WTC11 (cell line): ENCODE results near the gene FNBP1L. TPM values are rescaled to one million over a fixed set of nuclear protein-coding genes. Genes with fewer than 3 reads are reported as not detected.

Experiments
- ATAC-seq: fragments of 200-7000 bp; cut with Tn5 transposase; 2 replicates; pipeline ENCODE4 v1.10.0; 2021; ENCODE audit warnings: mild to moderate bottlenecking, moderate library complexity
- CTCF ChIA-PET: fragments of 300-600 bp; sonication (Branson Sonifier 250); formaldehyde crosslinking; loops from one replicate; lab custom pipeline; 2021; ENCODE audit warnings: antibody characterized with exemption; lab: Charles Lee
- POLR2A ChIA-PET: fragments of 350-600 bp; sonication (Branson Sonifier 250); formaldehyde crosslinking; loops from one replicate; lab custom pipeline; 2021; ENCODE audit warnings: antibody characterized with exemption; lab: Charles Lee
- DNase-seq: peaks from one replicate; pipeline ENCODE4 v3.0.0; 2021; ENCODE audit warnings: low spot score
- H3K27ac Mint-ChIP-seq: 2 replicates; pipeline ENCODE4 v1.8.0; 2021; ENCODE audit warnings: mixed read lengths
- H3K27me3 Mint-ChIP-seq: 2 replicates; pipeline ENCODE4 v1.8.0; 2021; ENCODE audit warnings: low read depth, mild to moderate bottlenecking, moderate library complexity, mixed read lengths
- H3K36me3 Mint-ChIP-seq: 2 replicates; pipeline ENCODE4 v1.8.0; 2021; ENCODE audit warnings: mixed read lengths
- H3K4me1 Mint-ChIP-seq: 2 replicates; pipeline ENCODE4 v1.8.0; 2022; ENCODE audit warnings: mixed read lengths
- H3K4me3 Mint-ChIP-seq: 2 replicates; pipeline ENCODE4 v1.8.0; 2021; ENCODE audit warnings: mild to moderate bottlenecking, moderate library complexity, mixed read lengths
- H3K9me3 Mint-ChIP-seq: 2 replicates; pipeline ENCODE4 v1.8.0; 2021; ENCODE audit warnings: mixed read lengths
- CBFB ChIP-seq: sonication (generic); formaldehyde crosslinking; IDR thresholded peaks from 2 replicates; pipeline ENCODE4 v1.8.1; 2022; ENCODE audit warnings: mild to moderate bottlenecking, low read depth, missing genetic modification reagents
- ELF4 ChIP-seq: sonication (generic); formaldehyde crosslinking; IDR thresholded peaks from 2 replicates; pipeline ENCODE4 v1.8.1; 2022; ENCODE audit warnings: low read depth, mild to moderate bottlenecking, moderate library complexity, missing genetic modification reagents
- FOXP4 ChIP-seq: sonication (generic); formaldehyde crosslinking; IDR thresholded peaks from 2 replicates; pipeline ENCODE4 v1.8.0; 2022; ENCODE audit warnings: mild to moderate bottlenecking, missing genetic modification reagents
- GRHL2 ChIP-seq: fragments of 250-450 bp; sonication (Bioruptor Pico); IDR thresholded peaks from 2 replicates; pipeline ENCODE4 v1.8.0; 2022; ENCODE audit warnings: mild to moderate bottlenecking, moderate library complexity; ENCODE audit not compliant: insufficient replicate concordance, severe bottlenecking
- IRF2 ChIP-seq: sonication (generic); formaldehyde crosslinking; IDR thresholded peaks from 2 replicates; pipeline ENCODE4 v1.8.0; 2022; ENCODE audit warnings: low read depth, missing genetic modification reagents, borderline replicate concordance
- KAT7 ChIP-seq: sonication (generic); formaldehyde crosslinking; IDR thresholded peaks from 2 replicates; pipeline ENCODE4 v1.8.1; 2023; ENCODE audit warnings: missing genetic modification reagents, mild to moderate bottlenecking, borderline replicate concordance
- MAX ChIP-seq: sonication (generic); formaldehyde crosslinking; IDR thresholded peaks from 2 replicates; pipeline ENCODE4 v1.8.0; 2022; ENCODE audit warnings: mild to moderate bottlenecking, missing genetic modification reagents
- MYBL2 ChIP-seq: sonication (generic); formaldehyde crosslinking; IDR thresholded peaks from 2 replicates; pipeline ENCODE4 v1.8.1; 2023; ENCODE audit warnings: mild to moderate bottlenecking, moderate library complexity, missing genetic modification reagents
- NR1H2 ChIP-seq: sonication (generic); formaldehyde crosslinking; IDR thresholded peaks from 2 replicates; pipeline ENCODE4 v1.9.0; 2021; ENCODE audit warnings: mild to moderate bottlenecking, moderate library complexity, missing genetic modification reagents
- PRDM15 ChIP-seq: sonication (generic); formaldehyde crosslinking; IDR thresholded peaks from 2 replicates; pipeline ENCODE4 v1.8.0; 2022; ENCODE audit warnings: missing genetic modification reagents
- RELA ChIP-seq: sonication (generic); formaldehyde crosslinking; IDR thresholded peaks from 2 replicates; pipeline ENCODE4 v1.8.1; 2022; ENCODE audit warnings: missing genetic modification reagents, mild to moderate bottlenecking, borderline replicate concordance
- SMAD4 ChIP-seq: sonication (generic); formaldehyde crosslinking; IDR thresholded peaks from 2 replicates; pipeline ENCODE4 v1.8.0; 2022; ENCODE audit warnings: mild to moderate bottlenecking, missing genetic modification reagents
- ZBTB21 ChIP-seq: sonication (generic); formaldehyde crosslinking; IDR thresholded peaks from 2 replicates; pipeline ENCODE4 v1.8.1; 2023; ENCODE audit warnings: mild to moderate bottlenecking, missing genetic modification reagents, borderline replicate concordance
- ZNF219 ChIP-seq: sonication (generic); formaldehyde crosslinking; IDR thresholded peaks from 2 replicates; pipeline ENCODE4 v1.8.0; 2023; ENCODE audit warnings: missing genetic modification reagents, mild to moderate bottlenecking, borderline replicate concordance
- total RNA-seq: library from RNA; stranded (reverse); gene quantifications from 3 replicates; pipeline ENCODE4 v1.2.3, GENCODE V29; 2021
- TF ChIP-seq, protein P1 (sequence below): sonication (generic); formaldehyde crosslinking; conservative IDR thresholded peaks from 2 replicates; pipeline ENCODE4 v1.8.1; 2022; ENCODE audit warnings: mild to moderate bottlenecking, missing genetic modification reagents
- TF ChIP-seq, protein P2 (sequence below): fragments of 250-450 bp; sonication (Bioruptor Pico); IDR thresholded peaks from 2 replicates; pipeline ENCODE4 v1.9.0; 2021; ENCODE audit warnings: mild to moderate bottlenecking
- TF ChIP-seq, protein P3 (sequence below): sonication (generic); formaldehyde crosslinking; IDR thresholded peaks from 2 replicates; pipeline ENCODE4 v1.8.0; 2023; ENCODE audit warnings: mild to moderate bottlenecking, missing genetic modification reagents
- TF ChIP-seq, protein P4 (sequence below): sonication (generic); formaldehyde crosslinking; IDR thresholded peaks from 2 replicates; pipeline ENCODE4 v1.8.1; 2023; ENCODE audit warnings: mild to moderate bottlenecking, missing genetic modification reagents, moderate library complexity
- TF ChIP-seq, protein P5 (sequence below): sonication (generic); formaldehyde crosslinking; IDR thresholded peaks from 2 replicates; pipeline ENCODE4 v1.8.0; 2023; ENCODE audit warnings: missing genetic modification reagents
- TF ChIP-seq, protein P6 (sequence below): fragments of 250-450 bp; sonication (Bioruptor Pico); IDR thresholded peaks from 2 replicates; pipeline ENCODE4 v1.9.0; 2021; ENCODE audit warnings: moderate library complexity, mild to moderate bottlenecking, inconsistent platforms, borderline replicate concordance

Gene FNBP1L
- total RNA-seq, 1 experiment from 2014 or later, result 79.1 TPM

DNA sequence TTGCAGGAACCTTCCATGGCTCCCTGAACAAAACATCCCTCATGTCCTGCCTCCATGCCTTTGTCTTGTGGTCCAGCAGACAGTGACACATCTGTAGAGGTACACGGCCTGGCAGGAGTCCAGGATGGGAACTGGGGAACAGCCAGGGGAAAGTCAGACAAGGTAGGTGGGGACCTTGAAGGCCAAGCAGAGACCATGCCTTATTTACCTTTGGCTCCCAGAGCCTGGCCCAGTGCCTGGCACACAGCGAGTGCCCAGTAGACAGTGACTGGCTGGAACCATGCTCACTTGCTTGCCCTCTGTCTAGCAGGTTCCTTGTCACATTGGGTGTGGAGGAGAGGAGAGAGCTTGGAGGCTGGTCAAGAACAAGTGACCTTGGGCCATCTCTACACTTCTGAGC is 152.7 kb downstream of the FNBP1L start (continued):
- no peak for TF ChIP-seq NR1H2 (CRISPR knock-in tag)
- TF ChIP-seq ELF4 (CRISPR knock-in tag), result no peak
- TF ChIP-seq, protein P1, sequence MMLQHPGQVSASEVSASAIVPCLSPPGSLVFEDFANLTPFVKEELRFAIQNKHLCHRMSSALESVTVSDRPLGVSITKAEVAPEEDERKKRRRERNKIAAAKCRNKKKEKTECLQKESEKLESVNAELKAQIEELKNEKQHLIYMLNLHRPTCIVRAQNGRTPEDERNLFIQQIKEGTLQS (CRISPR knock-in tag), result no peak
- TF ChIP-seq, all 79 proteins: peak for 0

DNA sequence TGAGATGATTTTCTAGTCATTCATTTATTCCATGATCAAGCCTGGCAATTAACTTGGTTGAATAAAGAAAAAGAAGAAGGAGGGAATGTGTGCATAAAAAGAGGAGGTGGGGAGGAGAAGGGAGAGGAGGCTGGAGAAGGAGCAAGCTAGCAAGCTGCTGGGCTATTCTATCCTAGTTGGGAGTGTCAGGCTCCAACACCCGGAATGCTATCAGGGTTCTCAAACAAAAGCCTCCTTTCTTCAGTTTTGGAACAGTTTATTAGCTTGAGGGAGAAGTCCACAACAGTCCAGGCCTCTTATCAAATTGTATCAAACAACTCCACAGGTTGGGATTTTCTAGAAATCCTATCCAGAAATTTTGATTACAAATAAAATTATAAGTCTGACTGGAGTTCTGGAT is 153.8 kb downstream of the FNBP1L start:
- Mint-ChIP-seq H3K36me3 (no peaks in the 10 kb centered on the region), H3K4me3 (no peak overlapping the region), H3K27me3 (no peaks in the 10 kb centered on the region), H3K27ac (no peak overlapping the region), H3K4me1 (peaks cover 21% of the 10 kb centered on the region), H3K9me3 (no peaks in the 10 kb centered on the region)
- ATAC-seq (no peak), DNase-seq (no peak)
- ChIA-PET POLR2A (no interaction called here), CTCF (interaction anchor here (0.5 to 1.3 kb wide), 3 partner anchors 27 to 212 kb away, joined by 3 to 4 read pairs (median 4); no protein-coding TSS in a partner anchor)
- TF ChIP-seq SMAD4 (CRISPR knock-in tag) (no peak), FOXP4 (no peak), ZNF219 (CRISPR knock-in tag) (no peak), MAX (no peak), MYBL2 (CRISPR knock-in tag) (no peak), RELA (no peak)
- TF ChIP-seq, protein P2, sequence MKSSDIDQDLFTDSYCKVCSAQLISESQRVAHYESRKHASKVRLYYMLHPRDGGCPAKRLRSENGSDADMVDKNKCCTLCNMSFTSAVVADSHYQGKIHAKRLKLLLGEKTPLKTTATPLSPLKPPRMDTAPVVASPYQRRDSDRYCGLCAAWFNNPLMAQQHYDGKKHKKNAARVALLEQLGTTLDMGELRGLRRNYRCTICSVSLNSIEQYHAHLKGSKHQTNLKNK, result no peak
- TF ChIP-seq, protein P3, sequence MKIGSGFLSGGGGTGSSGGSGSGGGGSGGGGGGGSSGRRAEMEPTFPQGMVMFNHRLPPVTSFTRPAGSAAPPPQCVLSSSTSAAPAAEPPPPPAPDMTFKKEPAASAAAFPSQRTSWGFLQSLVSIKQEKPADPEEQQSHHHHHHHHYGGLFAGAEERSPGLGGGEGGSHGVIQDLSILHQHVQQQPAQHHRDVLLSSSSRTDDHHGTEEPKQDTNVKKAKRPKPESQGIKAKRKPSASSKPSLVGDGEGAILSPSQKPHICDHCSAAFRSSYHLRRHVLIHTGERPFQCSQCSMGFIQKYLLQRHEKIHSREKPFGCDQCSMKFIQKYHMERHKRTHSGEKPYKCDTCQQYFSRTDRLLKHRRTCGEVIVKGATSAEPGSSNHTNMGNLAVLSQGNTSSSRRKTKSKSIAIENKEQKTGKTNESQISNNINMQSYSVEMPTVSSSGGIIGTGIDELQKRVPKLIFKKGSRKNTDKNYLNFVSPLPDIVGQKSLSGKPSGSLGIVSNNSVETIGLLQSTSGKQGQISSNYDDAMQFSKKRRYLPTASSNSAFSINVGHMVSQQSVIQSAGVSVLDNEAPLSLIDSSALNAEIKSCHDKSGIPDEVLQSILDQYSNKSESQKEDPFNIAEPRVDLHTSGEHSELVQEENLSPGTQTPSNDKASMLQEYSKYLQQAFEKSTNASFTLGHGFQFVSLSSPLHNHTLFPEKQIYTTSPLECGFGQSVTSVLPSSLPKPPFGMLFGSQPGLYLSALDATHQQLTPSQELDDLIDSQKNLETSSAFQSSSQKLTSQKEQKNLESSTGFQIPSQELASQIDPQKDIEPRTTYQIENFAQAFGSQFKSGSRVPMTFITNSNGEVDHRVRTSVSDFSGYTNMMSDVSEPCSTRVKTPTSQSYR (CRISPR knock-in tag), result no peak
- TF ChIP-seq, protein P4, sequence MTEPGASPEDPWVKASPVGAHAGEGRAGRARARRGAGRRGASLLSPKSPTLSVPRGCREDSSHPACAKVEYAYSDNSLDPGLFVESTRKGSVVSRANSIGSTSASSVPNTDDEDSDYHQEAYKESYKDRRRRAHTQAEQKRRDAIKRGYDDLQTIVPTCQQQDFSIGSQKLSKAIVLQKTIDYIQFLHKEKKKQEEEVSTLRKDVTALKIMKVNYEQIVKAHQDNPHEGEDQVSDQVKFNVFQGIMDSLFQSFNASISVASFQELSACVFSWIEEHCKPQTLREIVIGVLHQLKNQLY (CRISPR knock-in tag), result no peak

DNA sequence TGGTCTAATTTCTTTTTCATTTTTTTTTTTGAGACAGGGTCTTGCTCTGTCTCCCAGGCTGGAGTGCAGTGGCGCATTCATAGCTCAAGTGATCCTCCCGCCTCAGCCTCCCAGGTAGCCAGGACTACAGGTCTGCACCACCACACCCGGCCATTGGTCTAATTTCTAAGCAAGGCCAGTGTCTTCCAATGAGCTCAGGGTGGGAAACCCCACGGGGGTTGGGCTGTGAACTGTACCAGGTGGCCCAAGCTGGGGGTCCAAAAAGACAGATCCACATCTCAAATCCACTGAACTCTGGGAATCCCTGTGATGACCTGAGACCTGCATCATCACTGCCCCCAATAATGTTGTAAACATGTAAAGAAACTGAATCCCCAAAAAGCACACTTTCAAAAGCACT is 154.2 kb downstream of the FNBP1L start:
- ATAC-seq, result no peak
- H3K4me1 Mint-ChIP-seq, result peaks cover 19% of the 10 kb centered on the region
- DNase-seq, result no peak
- ChIA-PET POLR2A (no interaction called here), CTCF (interaction anchor here (1.1 to 1.3 kb wide), 2 partner anchors 27 to 211 kb away, joined by 3 to 4 read pairs; no protein-coding TSS in a partner anchor)
- H3K9me3 Mint-ChIP-seq, result no peaks in the 10 kb centered on the region
- H3K36me3 Mint-ChIP-seq, result no peaks in the 10 kb centered on the region
- no peak overlapping the region for H3K4me3 Mint-ChIP-seq
- no peak overlapping the region for H3K27ac Mint-ChIP-seq
- H3K27me3 Mint-ChIP-seq, result no peaks in the 10 kb centered on the region
- TF ChIP-seq KAT7 (CRISPR knock-in tag), result no peak
- TF ChIP-seq, protein P4 (CRISPR knock-in tag), result no peak
- TF ChIP-seq, protein P5, sequence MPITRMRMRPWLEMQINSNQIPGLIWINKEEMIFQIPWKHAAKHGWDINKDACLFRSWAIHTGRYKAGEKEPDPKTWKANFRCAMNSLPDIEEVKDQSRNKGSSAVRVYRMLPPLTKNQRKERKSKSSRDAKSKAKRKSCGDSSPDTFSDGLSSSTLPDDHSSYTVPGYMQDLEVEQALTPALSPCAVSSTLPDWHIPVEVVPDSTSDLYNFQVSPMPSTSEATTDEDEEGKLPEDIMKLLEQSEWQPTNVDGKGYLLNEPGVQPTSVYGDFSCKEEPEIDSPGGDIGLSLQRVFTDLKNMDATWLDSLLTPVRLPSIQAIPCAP (CRISPR knock-in tag), result no peak
- TF ChIP-seq PRDM15 (CRISPR knock-in tag), result no peak
- no peak for TF ChIP-seq IRF2 (CRISPR knock-in tag)
- TF ChIP-seq, protein P6, sequence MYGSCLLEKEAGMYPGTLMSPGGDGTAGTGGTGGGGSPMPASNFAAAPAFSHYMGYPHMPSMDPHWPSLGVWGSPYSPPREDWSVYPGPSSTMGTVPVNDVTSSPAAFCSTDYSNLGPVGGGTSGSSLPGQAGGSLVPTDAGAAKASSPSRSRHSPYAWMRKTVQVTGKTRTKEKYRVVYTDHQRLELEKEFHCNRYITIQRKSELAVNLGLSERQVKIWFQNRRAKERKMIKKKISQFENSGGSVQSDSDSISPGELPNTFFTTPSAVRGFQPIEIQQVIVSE (CRISPR knock-in tag), result no peak
- TF ChIP-seq GRHL2 (CRISPR knock-in tag), result no peak
- no peak for TF ChIP-seq CBFB (CRISPR knock-in tag)
- no peak for TF ChIP-seq ZBTB21
